HepG2 (cell line): ENCODE measurements around the gene MC1R. TPM values are rescaled to one million over a fixed set of nuclear protein-coding genes. Genes with fewer than 3 reads are reported as not detected.

Experiments
- ATRX ChIP-seq: sonication (generic); formaldehyde crosslinking; IDR thresholded peaks from 2 replicates; pipeline ENCODE4 v1.4.0; 2020; ENCODE audit warnings: missing genetic modification reagents, borderline replicate concordance
- DMAP1 ChIP-seq: IDR thresholded peaks from 2 replicates; pipeline ENCODE4 v1.6.1; 2016
- IKZF1 ChIP-seq: fragments of 450-650 bp; IDR thresholded peaks from 2 replicates; pipeline ENCODE4 v1.7.1; 2016
- MBNL3 ChIP-seq: fragments of 250-450 bp; sonication (Bioruptor Pico); conservative IDR thresholded peaks from 2 replicates; pipeline ENCODE4 v1.8.0; 2022; ENCODE audit warnings: mild to moderate bottlenecking, inconsistent platforms
- MEIS1 ChIP-seq: sonication (generic); formaldehyde crosslinking; IDR thresholded peaks from 2 replicates; pipeline ENCODE4 v1.9.0; 2021; ENCODE audit warnings: mild to moderate bottlenecking, missing genetic modification reagents, moderate library complexity, borderline replicate concordance
- MIXL1 ChIP-seq: IDR thresholded peaks from 2 replicates; pipeline ENCODE4 v1.6.1; 2016
- MTF1 ChIP-seq: sonication (generic); formaldehyde crosslinking; IDR thresholded peaks from 2 replicates; pipeline ENCODE4 v1.5.0; 2020; ENCODE audit warnings: missing genetic modification reagents
- RAD21 ChIP-seq: fragments of 450-650 bp; formaldehyde crosslinking; IDR thresholded peaks from 2 replicates; pipeline ENCODE4 v1.5.0; 2020; ENCODE audit warnings: mild to moderate bottlenecking
- TBL1XR1 ChIP-seq: fragments of 150-350 bp; IDR thresholded peaks from 2 replicates; pipeline ENCODE4 v1.6.1; 2014; ENCODE audit warnings: borderline replicate concordance, low read length; ENCODE audit not compliant: partially characterized antibody
- TOPORS ChIP-seq: sonication (generic); formaldehyde crosslinking; IDR thresholded peaks from 2 replicates; pipeline ENCODE4 v1.8.0; 2023; ENCODE audit warnings: mild to moderate bottlenecking, missing genetic modification reagents
- ZBTB21 ChIP-seq: sonication (generic); formaldehyde crosslinking; IDR thresholded peaks from 2 replicates; pipeline ENCODE4 v1.4.0; 2020; ENCODE audit warnings: missing genetic modification reagents
- ZNF768 ChIP-seq: sonication (generic); formaldehyde crosslinking; IDR thresholded peaks from 2 replicates; pipeline ENCODE4 v1.4.0; 2020; ENCODE audit warnings: missing genetic modification reagents
- polyA plus RNA-seq, 8 experiments: library from polyadenylated mRNA; depleted of rRNA in 3 of 8; stranded (reverse) in 7 of 8; unstranded in 1 of 8; fragments of >200 nt; fragmentation: Illumina TruSeq in 4 of 8; extraction: Trizol in 4 of 8; gene quantifications; 2 replicates each; pipeline versions ENCODE4 v1.2.1 to v1.2.3, GENCODE V29; 2011 to 2016; ENCODE audit warnings: low read depth in 4 of 8, missing spikeins in 1 of 8, mixed read lengths in 1 of 8; ENCODE audit not compliant: insufficient read depth in 1 of 8
- total RNA-seq, 5 experiments: library from RNA; depleted of rRNA; stranded (reverse); fragments of >200 nt; fragmentation: Illumina TruSeq; extraction: Trizol; gene quantifications; 2 replicates each; pipeline ENCODE4 v1.2.3, GENCODE V29; 2016; ENCODE audit warnings: low read depth in 1 of 5
- TF ChIP-seq, protein P1 (sequence below): sonication (generic); formaldehyde crosslinking; IDR thresholded peaks from 2 replicates; pipeline ENCODE4 v1.9.0; 2021; ENCODE audit warnings: missing genetic modification reagents, mild to moderate bottlenecking, borderline replicate concordance
- TF ChIP-seq, protein P2 (sequence below): sonication (generic); formaldehyde crosslinking; conservative IDR thresholded peaks from 2 replicates; pipeline ENCODE4 v1.8.0; 2022; ENCODE audit warnings: mild to moderate bottlenecking, moderate library complexity, missing genetic modification reagents
- TF ChIP-seq, protein P3 (sequence below): sonication (generic); formaldehyde crosslinking; IDR thresholded peaks from one replicate; pipeline ENCODE4 v1.5.1; 2020; ENCODE audit warnings: mild to moderate bottlenecking, missing genetic modification reagents; ENCODE audit errors: not compliant biosample characterization
- TF ChIP-seq, protein P4 (sequence below): sonication (generic); formaldehyde crosslinking; IDR thresholded peaks from 2 replicates; pipeline ENCODE4 v1.5.0; 2020; ENCODE audit warnings: mild to moderate bottlenecking, missing genetic modification reagents, moderate library complexity

Gene MC1R
- total and polyA plus RNA-seq, 2 of the 13 experiments (the other 11 are each of a cell fraction or from before 2014, with no cell fraction given) = 9.1 to 14.8 TPM

DNA sequence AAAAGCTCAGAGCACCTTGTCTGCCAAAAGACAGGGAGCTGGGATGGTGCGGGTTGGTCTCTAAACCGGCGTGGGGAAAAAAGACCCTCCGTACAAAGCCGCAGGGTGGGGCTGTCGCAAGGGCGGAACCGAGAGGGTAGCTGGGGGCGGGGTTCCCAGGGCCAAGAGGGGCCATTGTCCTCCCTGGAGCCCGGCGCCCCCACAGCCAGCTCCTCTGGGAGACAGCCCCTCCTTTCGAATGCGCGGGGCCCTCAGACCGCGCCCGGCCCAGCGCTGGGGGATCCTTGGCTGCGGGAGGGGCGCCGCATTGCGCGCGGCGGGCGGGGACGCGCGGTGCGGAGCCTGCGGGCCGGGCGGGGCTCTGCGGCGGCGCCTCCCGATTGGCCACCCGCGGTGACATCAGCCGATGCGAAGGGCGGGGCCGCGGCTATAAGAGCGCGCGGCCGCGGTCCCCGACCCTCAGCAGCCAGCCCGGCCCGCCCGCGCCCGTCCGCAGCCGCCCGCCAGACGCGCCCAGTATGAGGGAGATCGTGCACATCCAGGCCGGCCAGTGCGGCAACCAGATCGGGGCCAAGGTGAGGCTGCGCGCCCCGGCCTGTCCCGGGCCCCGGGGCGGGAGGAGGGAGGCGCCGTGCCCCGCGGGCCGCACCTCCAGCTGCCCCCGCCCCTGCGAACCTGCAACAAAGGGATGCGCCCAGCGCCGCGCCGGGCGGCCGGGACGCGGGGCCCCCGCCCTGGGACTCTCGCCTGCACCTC, 4.4 kb downstream of the MC1R start, which contains the start of gene TUBB3 (continued):
- TF ChIP-seq, protein P1, sequence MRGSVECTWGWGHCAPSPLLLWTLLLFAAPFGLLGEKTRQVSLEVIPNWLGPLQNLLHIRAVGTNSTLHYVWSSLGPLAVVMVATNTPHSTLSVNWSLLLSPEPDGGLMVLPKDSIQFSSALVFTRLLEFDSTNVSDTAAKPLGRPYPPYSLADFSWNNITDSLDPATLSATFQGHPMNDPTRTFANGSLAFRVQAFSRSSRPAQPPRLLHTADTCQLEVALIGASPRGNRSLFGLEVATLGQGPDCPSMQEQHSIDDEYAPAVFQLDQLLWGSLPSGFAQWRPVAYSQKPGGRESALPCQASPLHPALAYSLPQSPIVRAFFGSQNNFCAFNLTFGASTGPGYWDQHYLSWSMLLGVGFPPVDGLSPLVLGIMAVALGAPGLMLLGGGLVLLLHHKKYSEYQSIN = no peak
- 0 out of 2 replicates have a peak, but pooled peaks have one; percentile 31 for TF ChIP-seq MIXL1 (CRISPR knock-in tag)
- TF ChIP-seq, protein P2, sequence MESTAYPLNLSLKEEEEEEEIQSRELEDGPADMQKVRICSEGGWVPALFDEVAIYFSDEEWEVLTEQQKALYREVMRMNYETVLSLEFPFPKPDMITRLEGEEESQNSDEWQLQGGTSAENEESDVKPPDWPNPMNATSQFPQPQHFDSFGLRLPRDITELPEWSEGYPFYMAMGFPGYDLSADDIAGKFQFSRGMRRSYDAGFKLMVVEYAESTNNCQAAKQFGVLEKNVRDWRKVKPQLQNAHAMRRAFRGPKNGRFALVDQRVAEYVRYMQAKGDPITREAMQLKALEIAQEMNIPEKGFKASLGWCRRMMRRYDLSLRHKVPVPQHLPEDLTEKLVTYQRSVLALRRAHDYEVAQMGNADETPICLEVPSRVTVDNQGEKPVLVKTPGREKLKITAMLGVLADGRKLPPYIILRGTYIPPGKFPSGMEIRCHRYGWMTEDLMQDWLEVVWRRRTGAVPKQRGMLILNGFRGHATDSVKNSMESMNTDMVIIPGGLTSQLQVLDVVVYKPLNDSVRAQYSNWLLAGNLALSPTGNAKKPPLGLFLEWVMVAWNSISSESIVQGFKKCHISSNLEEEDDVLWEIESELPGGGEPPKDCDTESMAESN = peak; percentile 84
- TF ChIP-seq ATRX (CRISPR knock-in tag) = no peak
- no peak for TF ChIP-seq ZBTB21 (CRISPR knock-in tag)
- peak; percentile 25 for TF ChIP-seq TOPORS (CRISPR knock-in tag)
- peak; percentile 36; the same call in 1 of the 2 replicates for TF ChIP-seq MTF1 (CRISPR knock-in tag)
- TF ChIP-seq, protein P3, sequence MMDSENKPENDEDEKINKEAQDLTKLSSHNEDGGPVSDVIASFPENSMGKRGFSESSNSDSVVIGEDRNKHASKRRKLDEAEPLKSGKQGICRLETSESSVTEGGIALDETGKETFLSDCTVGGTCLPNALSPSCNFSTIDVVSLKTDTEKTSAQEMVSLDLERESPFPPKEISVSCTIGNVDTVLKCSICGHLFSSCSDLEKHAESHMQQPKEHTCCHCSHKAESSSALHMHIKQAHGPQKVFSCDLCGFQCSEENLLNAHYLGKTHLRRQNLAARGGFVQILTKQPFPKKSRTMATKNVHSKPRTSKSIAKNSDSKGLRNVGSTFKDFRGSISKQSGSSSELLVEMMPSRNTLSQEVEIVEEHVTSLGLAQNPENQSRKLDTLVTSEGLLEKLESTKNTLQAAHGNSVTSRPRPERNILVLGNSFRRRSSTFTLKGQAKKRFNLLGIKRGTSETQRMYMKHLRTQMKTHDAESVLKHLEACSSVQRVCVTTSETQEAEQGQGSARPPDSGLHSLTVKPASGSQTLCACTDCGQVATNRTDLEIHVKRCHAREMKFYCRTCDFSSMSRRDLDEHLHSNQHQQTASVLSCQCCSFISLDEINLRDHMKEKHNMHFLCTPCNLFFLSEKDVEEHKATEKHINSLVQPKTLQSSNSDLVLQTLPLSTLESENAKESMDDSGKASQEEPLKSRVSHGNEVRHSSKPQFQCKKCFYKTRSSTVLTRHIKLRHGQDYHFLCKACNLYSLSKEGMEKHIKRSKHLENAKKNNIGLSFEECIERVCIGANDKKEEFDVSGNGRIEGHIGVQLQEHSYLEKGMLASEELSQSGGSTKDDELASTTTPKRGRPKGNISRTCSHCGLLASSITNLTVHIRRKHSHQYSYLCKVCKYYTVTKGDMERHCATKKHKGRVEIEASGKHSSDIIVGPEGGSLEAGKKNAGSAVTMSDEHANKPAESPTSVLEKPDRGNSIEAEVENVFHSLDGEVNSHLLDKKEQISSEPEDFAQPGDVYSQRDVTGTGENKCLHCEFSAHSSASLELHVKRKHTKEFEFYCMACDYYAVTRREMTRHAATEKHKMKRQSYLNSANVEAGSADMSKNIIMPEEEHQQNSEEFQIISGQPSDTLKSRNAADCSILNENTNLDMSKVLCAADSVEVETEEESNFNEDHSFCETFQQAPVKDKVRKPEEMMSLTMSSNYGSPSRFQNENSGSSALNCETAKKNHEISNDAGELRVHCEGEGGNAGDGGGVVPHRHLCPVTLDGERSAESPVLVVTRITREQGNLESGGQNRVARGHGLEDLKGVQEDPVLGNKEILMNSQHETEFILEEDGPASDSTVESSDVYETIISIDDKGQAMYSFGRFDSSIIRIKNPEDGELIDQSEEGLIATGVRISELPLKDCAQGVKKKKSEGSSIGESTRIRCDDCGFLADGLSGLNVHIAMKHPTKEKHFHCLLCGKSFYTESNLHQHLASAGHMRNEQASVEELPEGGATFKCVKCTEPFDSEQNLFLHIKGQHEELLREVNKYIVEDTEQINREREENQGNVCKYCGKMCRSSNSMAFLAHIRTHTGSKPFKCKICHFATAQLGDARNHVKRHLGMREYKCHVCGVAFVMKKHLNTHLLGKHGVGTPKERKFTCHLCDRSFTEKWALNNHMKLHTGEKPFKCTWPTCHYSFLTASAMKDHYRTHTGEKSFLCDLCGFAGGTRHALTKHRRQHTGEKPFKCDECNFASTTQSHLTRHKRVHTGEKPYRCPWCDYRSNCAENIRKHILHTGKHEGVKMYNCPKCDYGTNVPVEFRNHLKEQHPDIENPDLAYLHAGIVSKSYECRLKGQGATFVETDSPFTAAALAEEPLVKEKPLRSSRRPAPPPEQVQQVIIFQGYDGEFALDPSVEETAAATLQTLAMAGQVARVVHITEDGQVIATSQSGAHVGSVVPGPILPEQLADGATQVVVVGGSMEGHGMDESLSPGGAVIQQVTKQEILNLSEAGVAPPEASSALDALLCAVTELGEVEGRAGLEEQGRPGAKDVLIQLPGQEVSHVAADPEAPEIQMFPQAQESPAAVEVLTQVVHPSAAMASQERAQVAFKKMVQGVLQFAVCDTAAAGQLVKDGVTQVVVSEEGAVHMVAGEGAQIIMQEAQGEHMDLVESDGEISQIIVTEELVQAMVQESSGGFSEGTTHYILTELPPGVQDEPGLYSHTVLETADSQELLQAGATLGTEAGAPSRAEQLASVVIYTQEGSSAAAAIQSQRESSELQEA (CRISPR knock-in tag) = no peak
- peak; percentile 64 for TF ChIP-seq RAD21 (CRISPR knock-in tag)
- no peak for TF ChIP-seq TBL1XR1
- peak; percentile 52; the same call in 1 of the 2 replicates for TF ChIP-seq ZNF768 (CRISPR knock-in tag)
- TF ChIP-seq, protein P4, sequence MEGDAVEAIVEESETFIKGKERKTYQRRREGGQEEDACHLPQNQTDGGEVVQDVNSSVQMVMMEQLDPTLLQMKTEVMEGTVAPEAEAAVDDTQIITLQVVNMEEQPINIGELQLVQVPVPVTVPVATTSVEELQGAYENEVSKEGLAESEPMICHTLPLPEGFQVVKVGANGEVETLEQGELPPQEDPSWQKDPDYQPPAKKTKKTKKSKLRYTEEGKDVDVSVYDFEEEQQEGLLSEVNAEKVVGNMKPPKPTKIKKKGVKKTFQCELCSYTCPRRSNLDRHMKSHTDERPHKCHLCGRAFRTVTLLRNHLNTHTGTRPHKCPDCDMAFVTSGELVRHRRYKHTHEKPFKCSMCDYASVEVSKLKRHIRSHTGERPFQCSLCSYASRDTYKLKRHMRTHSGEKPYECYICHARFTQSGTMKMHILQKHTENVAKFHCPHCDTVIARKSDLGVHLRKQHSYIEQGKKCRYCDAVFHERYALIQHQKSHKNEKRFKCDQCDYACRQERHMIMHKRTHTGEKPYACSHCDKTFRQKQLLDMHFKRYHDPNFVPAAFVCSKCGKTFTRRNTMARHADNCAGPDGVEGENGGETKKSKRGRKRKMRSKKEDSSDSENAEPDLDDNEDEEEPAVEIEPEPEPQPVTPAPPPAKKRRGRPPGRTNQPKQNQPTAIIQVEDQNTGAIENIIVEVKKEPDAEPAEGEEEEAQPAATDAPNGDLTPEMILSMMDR (CRISPR knock-in tag) = peak; percentile 37
- no peak for TF ChIP-seq MBNL3
- TF ChIP-seq MEIS1 (CRISPR knock-in tag) = no peak
- no peak for TF ChIP-seq IKZF1
- TF ChIP-seq DMAP1 = no peak; the same call in none of the 2 replicates
